ENCODE results near the gene HIPK3. TPM values are rescaled to one million over a fixed set of nuclear protein-coding genes. Genes with fewer than 3 reads are reported as not detected.

The HIPK3 gene
- total RNA-seq, 1 donor from 2014 or later, result 78.5 TPM

GRCh38 chr11:33317662-33318061, 60.5 kb downstream of the HIPK3 start:
- no peak for TF ChIP-seq EZH2 (IDR thresholded peaks at IDR 0.05; ENCODE audit: insufficient read depth, low read length)
- TF ChIP-seq CTCF (IDR thresholded peaks at IDR 0.05; ENCODE audit: insufficient read depth, low read depth, low read length), result no peak
- Histone ChIP-seq H4K20me1 (ENCODE audit: insufficient read depth, low read length) (peaks cover 82% of the 10 kb centered on the region), H3K27ac (ENCODE audit: low read depth, low read length) (no peak overlapping the region), H3K9me3 (ENCODE audit: insufficient read depth, low read depth, low read length) (no peaks in the 10 kb centered on the region), H3K4me1 (ENCODE audit: insufficient read depth, low read length) (peaks cover 4% of the 10 kb centered on the region), H3K79me2 (ENCODE audit: insufficient read depth, low read length) (peaks cover 95% of the 10 kb centered on the region), H3K36me3 (ENCODE audit: insufficient read depth, low read length) (no peaks in the 10 kb centered on the region), H3K4me2 (ENCODE audit: low read length) (peak overlapping the region; percentile 3), H3K4me3 (ENCODE audit: insufficient read depth, low read depth, low read length) (no peak overlapping the region), H3K27me3 (ENCODE audit: insufficient read depth, low read length) (no peaks in the 10 kb centered on the region), H2AFZ (ENCODE audit: low read depth, low read length) (no peak overlapping the region), H3K9ac (ENCODE audit: low read length) (no peak overlapping the region)
- DNase-seq (ENCODE audit: low read depth) (peak; percentile 68), FAIRE-seq (no peak)
- Mint-ChIP-seq H3K27ac (ENCODE audit: unreplicated experiment) (no peak overlapping the region), H3K4me3 (ENCODE audit: unreplicated experiment) (no peak overlapping the region), H3K4me1 (ENCODE audit: low read depth, unreplicated experiment) (peaks cover 11% of the 10 kb centered on the region), H3K36me3 (ENCODE audit: low read depth, unreplicated experiment) (no peaks in the 10 kb centered on the region), H3K9me3 (ENCODE audit: unreplicated experiment) (no peaks in the 10 kb centered on the region), H3K27me3 (ENCODE audit: low read depth, unreplicated experiment) (no peaks in the 10 kb centered on the region)

- Histone ChIP-seq H3K4me3 (ENCODE audit: insufficient read depth, low read depth, low read length) (no peak overlapping the region), H3K27me3 (ENCODE audit: insufficient read depth, low read length) (no peaks in the 10 kb centered on the region), H3K36me3 (ENCODE audit: insufficient read depth, low read length) (no peaks in the 10 kb centered on the region), H4K20me1 (ENCODE audit: insufficient read depth, low read length) (peaks cover 84% of the 10 kb centered on the region), H3K27ac (ENCODE audit: low read depth, low read length) (no peak overlapping the region), H3K79me2 (ENCODE audit: insufficient read depth, low read length) (peaks cover 96% of the 10 kb centered on the region), H3K4me1 (ENCODE audit: insufficient read depth, low read length) (peaks cover 4% of the 10 kb centered on the region), H3K9ac (ENCODE audit: low read length) (no peak overlapping the region), H2AFZ (ENCODE audit: low read depth, low read length) (no peak overlapping the region), H3K9me3 (ENCODE audit: insufficient read depth, low read depth, low read length) (no peaks in the 10 kb centered on the region), H3K4me2 (ENCODE audit: low read length) (no peak overlapping the region)
- H3K27me3 Mint-ChIP-seq (ENCODE audit: low read depth, unreplicated experiment), result no peaks in the 10 kb centered on the region
- DNase-seq (ENCODE audit: low read depth) (no peak), FAIRE-seq (no peak)
- H3K4me3 Mint-ChIP-seq (ENCODE audit: unreplicated experiment), result no peak overlapping the region
- H3K4me1 Mint-ChIP-seq (ENCODE audit: low read depth, unreplicated experiment), result peaks cover 12% of the 10 kb centered on the region
- TF ChIP-seq EZH2 (IDR thresholded peaks at IDR 0.05; ENCODE audit: insufficient read depth, low read length), result no peak
- no peak for TF ChIP-seq CTCF (IDR thresholded peaks at IDR 0.05; ENCODE audit: insufficient read depth, low read depth, low read length)
- no peak overlapping the region for H3K27ac Mint-ChIP-seq (ENCODE audit: unreplicated experiment)
- H3K9me3 Mint-ChIP-seq (ENCODE audit: unreplicated experiment), result no peaks in the 10 kb centered on the region
- no peaks in the 10 kb centered on the region for H3K36me3 Mint-ChIP-seq (ENCODE audit: low read depth, unreplicated experiment)
Observed at GRCh38 chr11:33320016-33320813, 63.0 kb downstream of the HIPK3 start.

DNA sequence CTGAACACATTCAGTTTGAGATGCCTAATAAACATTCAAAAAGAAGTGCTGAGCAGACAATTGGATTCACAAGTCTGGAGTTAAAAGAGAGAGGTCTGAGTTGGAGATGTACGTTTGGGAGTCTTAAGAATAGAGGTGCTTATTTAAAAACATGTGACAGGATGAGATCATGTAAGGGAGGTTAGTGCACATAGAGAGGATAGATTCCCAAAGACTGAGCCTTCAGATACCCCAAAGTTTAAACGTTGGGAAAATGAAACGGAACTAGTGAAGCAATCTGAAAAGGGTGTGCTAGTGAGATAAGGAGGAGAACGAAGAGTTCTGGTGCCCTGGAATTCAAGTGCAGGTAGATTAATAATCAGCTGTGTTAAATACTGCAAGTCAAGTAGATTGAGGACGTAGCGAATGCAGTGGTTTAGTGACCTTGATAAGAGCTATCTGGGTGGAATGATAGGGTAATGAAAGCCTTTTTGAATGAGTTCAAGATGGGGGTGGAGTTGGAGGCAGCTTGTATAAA, 63.7 kb downstream of the HIPK3 start:
- no peaks in the 10 kb centered on the region for H3K9me3 Mint-ChIP-seq (ENCODE audit: unreplicated experiment)
- H3K4me2 ChIP-seq (ENCODE audit: low read length), result no peak overlapping the region

More for the DNA sequence above, 63.7 kb downstream of the HIPK3 start:
- Mint-ChIP-seq H3K27me3 (ENCODE audit: low read depth, unreplicated experiment) (no peaks in the 10 kb centered on the region), H3K4me3 (ENCODE audit: unreplicated experiment) (no peak overlapping the region), H3K4me1 (ENCODE audit: low read depth, unreplicated experiment) (peaks cover 16% of the 10 kb centered on the region), H3K36me3 (ENCODE audit: low read depth, unreplicated experiment) (no peaks in the 10 kb centered on the region), H3K27ac (ENCODE audit: unreplicated experiment) (no peak overlapping the region)
- H3K27ac ChIP-seq (ENCODE audit: low read depth, low read length), result no peak overlapping the region
- H3K9me3 ChIP-seq (ENCODE audit: insufficient read depth, low read depth, low read length), result no peaks in the 10 kb centered on the region
- peaks cover 96% of the 10 kb centered on the region for H3K79me2 ChIP-seq (ENCODE audit: insufficient read depth, low read length)
- H3K36me3 ChIP-seq (ENCODE audit: insufficient read depth, low read length), result no peaks in the 10 kb centered on the region
- no peak overlapping the region for H3K9ac ChIP-seq (ENCODE audit: low read length)
- no peak for TF ChIP-seq EZH2 (IDR thresholded peaks at IDR 0.05; ENCODE audit: insufficient read depth, low read length)
- TF ChIP-seq CTCF (IDR thresholded peaks at IDR 0.05; ENCODE audit: insufficient read depth, low read depth, low read length), result no peak
- peak; percentile 34 for DNase-seq (ENCODE audit: low read depth)
- H3K4me3 ChIP-seq (ENCODE audit: insufficient read depth, low read depth, low read length), result no peak overlapping the region
- no peaks in the 10 kb centered on the region for H3K27me3 ChIP-seq (ENCODE audit: insufficient read depth, low read length)
- peaks cover 4% of the 10 kb centered on the region for H3K4me1 ChIP-seq (ENCODE audit: insufficient read depth, low read length)
- H4K20me1 ChIP-seq (ENCODE audit: insufficient read depth, low read length), result peaks cover 81% of the 10 kb centered on the region
- no peak for FAIRE-seq
- H2AFZ ChIP-seq (ENCODE audit: low read depth, low read length), result no peak overlapping the region
